SHP77 (cell line): ENCODE data around the gene MYL5.
"Not testable (repeated sequence)": the region's sequence is repeated elsewhere in the genome, so short reads cannot be mapped to it uniquely, and the experiment has no call there.

Experiments used
- DNase-seq, 2 experiments: peaks; one replicate each; lab custom pipeline; 2025; lab: John Stamatoyannopoulos, UW

MYL5 gene

DNA sequence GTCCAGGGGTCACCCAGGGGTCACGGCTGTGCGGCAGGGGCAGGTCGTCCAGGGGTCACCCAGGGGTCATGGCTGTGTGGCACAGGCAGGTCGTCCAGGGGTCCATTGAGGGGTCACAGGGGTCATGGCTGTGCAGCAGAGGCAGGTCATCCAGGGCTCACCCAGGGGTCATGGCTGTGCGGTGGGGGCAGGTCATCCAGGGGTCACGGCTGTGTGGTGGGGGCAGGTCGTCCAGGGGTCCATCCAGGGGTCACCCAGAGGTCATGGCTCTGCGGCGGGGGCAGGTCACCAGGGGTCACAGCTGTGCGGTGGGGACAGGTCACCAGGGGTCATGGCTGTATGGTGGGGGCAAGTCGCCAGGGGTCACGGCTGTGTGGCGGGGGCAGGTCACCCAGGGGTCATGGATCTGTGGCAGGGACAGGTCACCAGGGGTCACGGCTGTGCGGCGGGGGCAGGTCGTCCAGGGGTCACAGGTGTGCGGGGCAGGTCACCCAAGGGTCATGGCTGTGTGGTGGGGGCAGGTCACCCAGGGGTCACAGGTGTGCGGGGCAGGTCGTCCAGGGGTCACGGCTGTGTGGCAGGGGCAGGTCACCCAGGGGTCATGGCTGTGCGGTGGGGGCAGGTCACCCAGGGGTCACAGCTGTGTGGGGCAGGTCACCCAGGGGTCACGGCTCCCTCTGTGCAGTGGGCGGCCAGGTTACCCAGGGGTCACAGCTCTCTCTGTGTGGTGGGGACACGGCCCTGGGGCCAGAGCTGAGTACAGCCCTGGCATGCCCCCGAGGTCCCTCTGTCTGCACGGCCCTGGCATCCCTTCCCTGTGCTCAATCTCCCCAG is 16.3 kb upstream of the MYL5 start:
- no peak for DNase-seq

DNA sequence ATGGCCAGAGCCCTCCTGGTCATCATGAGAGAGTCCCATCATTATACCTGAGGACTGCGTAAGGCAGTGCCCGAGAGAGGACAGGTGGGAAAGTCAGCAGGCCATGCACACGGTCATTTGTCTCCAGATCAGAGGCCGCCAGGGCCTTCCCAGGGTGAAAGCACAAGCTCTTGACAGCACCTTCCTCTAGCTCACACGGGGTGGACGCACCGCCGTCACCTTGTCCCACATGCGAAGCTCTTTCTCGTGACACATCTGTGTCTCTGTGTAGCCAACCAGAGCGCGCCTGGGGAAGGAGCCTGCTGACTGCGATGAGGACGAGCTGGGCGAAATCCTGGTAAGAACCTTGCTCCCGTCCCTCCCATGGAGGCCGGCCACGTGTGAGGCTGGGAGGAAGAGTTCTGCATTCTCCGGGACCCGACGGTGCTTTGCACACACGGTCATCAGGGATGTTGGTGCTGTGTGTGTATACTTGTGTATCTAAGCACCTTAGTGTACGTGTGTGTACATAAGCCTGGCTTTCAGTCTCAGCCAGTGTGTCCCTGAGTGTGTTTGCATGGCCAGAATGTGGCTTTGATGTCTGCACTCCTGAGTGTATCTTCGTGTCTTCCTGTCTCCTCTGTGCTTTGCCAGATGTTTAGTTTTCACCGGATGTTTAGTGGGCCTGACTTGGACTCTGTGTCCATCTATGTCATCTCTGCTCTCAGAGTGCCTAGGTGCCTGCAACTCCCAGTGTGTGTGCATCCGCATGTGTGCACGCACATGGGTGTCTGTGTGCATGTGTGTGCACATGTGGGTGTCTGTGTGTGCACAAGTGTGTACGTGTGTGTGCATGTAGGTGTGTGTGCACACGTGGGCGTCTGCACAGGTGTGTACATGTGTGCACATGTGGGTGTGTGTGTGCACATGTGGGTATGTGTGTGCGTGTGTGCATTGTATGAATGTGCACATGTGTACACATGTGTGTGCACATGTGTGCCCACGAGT is 15.4 kb upstream of the MYL5 start:
- no peak for DNase-seq

DNA sequence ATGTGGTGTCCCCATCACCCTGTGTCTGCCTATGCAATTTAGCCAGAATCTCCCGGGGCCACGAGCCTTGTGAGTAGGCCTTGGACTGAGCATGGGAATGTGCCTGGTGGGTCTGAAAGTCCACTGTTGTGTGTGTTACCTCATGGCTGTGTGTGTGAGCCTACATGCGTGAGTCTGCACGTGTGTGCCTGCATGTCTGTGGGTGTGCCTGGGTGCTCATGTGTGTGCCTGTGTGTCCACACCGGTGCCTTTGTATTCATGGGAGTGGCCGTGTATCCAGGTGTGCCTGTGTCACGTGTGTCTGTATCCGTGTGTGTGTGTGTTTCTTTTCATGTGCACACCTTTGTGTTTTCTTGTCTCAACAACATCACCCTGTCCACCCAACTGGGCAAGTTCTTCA is 14.5 kb upstream of the MYL5 start:
- DNase-seq: no peak

DNA sequence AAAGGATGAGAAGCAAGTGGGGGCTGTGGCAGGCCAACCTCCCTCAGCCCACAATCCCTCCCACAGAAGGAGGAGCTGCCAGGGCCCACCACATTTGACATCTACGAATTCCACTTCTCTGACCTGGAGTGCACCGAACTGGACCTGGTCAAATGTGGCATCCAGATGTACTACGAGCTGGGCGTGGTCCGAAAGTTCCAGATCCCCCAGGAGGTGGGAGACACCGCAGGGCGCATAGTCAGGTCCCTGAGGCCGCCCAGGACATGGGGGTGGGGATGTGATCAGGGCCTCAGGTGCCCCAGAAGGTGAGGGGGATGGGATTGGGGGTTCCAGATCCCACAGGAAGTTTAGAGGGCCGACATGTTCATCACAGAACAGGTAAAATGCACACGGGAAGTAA is 13.9 kb upstream of the MYL5 start:
- DNase-seq: no peak

DNA sequence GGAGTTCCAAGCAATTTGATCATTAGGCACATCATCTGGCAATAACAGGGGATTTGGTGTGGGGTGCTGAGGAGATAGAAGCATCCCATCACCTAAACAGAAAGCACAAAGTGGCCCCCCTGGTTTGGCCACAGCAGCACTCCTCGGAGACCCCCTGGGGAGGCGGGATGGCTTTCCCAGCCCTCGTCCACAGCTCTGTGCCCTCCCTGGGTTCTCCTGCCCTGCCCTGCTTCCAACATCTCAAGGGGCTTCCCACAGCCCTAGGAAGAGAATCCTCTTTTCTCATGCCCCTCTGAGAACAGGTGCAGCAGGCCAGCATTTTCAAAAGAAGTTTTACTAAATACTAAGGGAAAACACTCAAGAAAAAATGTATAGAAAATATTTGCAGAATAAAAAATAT is 13.1 kb upstream of the MYL5 start:
- no peak for DNase-seq

DNA sequence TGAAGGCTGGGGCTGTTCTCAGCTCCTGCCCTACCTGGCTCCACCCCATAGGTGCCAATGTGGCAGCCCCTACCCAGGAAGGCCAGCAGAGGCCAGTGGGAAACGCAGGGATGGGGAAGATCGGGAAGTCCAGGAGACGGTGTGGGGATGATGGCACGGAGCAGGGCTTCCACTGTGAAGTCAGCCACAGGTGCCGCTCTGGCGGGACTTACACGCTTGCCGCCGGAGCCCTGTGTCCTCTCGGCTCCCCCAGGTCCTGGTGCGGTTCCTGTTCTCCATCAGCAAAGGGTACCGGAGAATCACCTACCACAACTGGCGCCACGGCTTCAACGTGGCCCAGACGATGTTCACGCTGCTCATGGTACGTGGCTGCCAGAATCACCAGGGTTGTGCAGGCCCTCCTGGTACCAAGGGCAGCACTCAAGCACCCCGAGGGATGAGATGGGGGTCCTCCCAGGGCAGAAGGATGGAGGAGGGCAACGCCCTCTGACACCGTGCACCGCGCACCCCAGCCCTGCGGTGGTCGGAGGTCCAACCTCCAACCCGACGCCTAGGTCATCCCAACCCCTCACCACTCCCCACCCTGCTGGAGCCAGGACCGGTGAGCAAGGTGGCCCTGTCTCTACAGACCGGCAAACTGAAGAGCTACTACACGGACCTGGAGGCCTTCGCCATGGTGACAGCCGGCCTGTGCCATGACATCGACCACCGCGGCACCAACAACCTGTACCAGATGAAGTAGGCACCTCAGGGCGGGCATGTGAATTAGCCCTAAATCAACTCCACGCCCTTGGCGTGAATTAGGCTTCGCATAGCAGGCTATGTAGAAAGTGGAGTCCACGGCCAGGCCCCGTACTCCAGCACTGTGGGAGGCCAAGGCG is 12.2 kb upstream of the MYL5 start:
- no peak for DNase-seq

DNA sequence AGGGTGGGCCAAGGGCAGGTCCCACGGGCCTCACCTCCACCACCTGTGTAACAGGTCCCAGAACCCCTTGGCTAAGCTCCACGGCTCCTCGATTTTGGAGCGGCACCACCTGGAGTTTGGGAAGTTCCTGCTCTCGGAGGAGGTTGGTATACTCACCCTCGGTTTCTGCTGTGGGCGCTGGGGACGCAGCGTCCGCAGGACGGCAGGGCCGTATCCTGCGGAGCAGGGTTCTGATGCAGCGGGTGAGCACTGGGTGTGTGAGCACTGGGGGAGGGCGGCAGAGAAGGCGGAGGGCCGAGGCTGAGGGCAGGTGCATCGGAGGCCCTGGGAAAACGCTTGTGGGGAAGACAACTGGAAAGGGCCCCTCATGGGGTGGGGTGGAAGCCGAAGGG is 11.3 kb upstream of the MYL5 start:
- DNase-seq: no peak

DNA sequence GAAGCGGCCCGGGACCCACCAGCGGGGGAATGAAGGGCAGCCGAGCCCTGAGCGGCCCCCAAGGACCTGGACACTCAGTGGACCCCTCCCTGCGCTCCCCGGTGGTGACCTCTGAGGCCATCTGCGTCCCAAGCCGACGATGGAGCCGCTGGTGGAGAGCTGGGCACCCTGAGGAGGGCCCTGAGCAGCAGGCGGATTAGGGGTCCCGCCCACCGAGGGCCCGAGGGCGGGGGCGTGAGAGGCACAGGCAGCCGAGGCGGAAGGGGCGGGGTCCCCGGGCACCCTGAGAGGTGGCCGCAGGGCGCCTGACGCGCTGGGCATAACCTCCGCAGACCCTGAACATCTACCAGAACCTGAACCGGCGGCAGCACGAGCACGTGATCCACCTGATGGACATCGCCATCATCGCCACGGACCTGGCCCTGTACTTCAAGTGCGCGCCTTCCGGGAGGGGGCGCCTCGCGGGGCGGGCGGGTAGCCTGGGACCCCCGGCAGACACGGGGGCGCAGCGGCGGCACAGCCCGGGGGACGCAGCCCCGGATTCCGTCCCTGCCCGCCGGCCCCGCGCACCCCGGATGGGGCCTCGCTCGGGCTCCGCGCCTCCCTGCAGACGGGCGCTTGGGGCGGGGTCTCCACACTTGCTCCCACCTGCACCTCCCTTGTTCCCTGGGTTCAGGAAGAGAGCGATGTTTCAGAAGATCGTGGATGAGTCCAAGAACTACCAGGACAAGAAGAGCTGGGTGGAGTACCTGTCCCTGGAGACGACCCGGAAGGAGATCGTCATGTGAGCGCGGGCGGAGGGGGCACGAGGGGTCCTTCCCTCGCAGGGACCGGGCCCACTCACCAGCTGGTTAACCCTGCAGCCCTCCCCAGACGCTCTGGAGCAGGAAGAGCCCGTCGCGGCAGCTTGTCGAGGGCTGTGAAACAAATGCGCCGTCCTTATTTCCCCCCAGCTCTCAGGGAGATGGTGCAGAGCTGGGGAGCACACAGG is 10.6 kb upstream of the MYL5 start:
- DNase-seq: no peak

DNA sequence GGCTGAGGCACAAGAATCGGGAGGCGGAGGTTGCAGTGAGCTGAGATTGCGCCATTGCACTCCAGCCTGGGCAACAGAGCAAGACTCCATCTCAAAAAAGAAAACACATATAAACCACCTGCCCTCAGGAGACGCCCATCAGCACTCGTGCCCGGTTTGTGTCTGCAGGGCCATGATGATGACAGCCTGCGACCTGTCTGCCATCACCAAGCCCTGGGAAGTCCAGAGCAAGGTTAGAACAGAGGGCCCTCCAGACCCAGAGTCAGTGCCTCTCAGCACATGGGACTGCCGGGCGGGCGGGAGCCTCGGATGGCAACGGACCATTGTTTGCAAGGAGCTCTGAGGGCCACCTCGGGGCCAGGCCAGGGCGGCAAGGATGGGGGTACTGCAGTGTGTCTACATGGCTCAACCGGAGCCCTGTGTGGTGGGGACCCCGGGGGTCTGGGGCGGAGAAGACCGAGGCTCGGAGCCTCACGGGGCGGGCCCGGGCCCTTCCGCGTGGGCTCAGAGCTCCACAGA is 9.6 kb upstream of the MYL5 start:
- no peak for DNase-seq

DNA sequence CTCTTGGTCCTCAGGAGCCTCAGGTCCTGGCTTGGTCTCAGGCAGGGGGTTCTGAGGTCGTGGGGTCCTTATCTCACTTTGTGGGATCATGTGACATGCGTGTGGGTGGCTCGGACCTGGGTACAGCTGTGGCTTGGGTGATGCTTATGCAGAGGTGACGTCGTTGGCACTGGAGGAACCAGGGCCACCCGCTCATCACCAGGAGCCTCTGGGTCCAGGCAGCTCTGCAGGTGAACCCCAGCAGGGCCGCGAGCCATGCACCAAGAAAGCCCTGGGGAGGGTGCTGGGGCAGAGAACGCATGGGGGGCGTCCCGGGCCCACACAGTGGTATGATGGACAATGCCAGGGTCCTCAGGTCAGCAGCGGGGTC is 9.0 kb upstream of the MYL5 start:
- DNase-seq: no peak

DNA sequence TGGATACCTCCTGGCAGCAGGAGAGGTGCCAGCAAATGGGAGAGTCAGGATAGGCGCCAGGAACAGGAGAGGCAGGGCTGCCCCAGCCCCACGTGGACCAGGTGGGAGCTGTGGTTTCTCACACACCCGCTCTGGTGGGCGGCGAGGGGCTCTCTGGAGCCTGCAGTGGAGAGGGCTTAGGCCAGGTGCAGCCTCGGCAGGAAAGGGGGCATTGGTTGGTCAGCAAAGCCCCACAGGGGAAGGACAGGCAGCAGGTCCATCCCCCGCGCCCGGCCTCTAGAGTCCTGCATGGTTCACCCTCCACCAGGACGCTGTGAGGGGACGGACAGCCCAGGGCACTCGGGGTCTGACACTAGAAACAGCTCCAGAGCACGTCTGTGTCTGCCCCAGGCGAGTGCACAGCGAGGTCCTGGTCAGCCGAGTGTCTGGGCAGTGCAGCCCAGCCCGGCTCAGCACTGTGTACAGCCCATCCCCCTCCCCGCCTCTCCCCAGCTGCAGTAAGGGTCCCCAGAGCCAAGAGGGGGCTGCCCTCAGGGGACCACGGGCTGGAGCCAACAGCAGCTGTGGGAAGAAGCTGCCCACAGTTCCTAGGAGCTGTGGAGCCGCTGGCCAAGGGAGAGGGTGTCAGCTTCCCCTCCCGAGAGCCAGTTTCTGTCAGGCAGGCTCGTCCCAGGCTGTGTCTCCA is 8.4 kb upstream of the MYL5 start:
- DNase-seq: no peak

DNA sequence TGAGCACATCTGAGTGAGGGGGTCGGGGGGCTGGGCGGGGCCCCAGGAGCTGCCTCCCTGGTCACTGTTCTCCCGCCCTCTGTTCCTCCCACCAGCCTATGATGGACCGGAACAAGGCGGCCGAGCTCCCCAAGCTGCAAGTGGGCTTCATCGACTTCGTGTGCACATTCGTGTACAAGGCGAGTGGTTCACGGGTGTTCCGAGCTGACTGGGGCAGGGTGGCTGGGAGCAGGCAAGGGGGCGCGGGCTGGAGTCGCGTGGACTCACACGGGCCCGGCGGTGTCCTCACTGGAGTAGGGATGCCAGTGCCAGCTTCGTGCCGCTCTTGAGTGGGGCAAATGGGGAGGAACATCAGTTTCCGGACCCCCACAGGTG is 7.9 kb upstream of the MYL5 start:
- no peak for DNase-seq

DNA sequence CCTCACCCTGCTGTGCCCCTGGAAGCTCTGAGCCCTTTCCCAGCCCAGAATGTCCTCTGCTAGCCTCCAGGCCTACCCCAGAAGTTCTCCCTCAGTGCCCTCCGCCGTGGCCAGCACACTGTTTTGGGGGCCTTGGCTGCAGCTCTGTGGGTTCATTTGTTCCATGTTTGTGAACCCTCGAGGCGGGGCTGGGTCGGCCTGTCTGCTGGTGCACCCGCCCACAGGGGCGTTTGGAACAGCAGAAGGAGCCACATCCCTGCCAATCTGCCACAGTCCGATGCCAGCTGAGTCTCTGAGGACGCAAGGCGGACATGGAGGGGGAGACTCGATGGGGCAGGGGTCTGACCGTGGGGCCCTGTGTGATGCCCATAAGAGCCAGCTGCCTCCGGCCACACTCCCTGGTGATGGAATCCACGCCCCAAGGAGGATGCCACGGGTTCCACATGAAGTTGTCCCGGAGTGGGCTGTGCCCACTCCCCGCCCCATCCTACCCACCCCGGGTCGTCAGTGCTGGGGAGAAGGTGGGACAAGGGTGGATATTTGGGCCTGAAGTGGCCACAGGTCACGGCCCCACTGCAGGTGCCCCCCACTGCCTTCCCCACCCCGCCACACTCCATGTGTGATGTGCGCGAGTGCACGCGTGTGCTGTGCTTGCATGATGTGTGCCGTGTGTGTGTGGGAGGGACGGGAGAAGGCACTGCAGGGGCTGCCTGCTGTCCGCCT is 7.4 kb upstream of the MYL5 start:
- no peak for DNase-seq

DNA sequence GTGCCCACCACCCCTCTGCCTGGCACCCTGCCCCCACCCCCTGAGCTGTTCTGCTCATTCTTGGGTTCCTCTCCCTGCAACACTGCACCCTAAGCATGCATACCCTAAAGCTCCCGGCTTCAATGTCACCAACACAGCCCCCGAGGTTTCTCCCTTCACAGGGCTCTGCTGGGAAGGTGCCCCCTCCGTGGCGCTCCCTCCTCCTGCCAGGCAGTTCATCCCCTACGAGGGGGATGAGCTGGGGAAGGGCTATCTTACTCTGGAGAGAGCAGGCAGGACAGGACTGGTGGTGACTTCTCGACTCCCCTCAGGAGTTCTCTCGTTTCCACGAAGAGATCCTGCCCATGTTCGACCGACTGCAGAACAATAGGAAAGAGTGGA is 6.8 kb upstream of the MYL5 start:
- DNase-seq: no peak

DNA sequence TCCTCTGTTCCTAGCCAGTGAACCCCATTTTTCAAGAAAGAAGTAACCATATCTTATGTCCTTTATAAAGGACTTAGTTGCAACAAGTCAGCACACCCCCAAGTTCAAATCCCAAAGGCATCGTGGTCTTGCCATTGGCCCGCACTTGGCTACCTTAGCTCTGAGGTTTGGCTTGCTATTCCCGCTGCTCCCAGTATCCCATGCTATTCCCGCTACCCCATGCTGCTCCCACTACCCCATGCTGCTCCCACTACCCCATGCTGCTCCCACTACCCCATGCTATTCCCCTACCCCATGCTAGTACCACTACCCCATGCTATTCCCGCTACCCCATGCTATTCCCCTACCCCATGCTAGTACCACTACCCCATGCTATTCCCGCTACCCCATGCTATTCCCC is 6.1 kb upstream of the MYL5 start:
- not testable (repeated sequence) for DNase-seq

DNA sequence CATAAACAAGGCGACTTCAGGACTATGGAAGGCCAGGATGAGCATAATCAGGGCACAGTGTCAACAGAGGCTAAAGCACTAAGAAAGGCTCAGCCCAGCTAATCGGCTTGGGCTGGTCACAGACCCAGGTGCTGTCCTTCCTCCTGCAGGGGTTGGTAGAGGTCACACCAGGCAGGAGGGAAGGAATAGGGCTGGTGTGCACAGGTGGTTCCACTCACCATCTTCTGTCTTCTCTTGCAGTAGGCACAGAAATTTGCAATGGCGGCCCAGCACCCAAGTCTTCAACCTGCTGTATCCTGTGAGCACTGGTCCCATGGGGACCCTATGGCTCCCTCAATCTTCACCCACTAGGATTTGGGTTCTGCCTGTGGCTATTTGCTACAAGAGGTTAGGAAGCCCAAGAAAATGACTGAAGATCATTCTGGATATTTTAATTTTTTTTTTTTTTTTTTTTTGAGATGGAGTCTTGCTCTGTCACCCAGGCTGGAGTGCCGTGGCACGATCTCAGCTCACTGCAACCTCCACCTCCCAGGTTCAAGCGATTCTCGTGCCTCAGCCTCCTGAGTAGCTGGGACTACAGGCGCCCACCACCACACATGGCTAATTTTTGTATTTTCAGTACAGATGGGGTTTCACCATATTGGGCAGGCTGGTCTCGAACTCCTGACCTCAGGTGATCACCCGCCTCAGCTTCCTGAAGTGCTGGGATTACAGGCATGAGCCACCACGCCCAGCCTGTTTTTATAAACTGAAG is 4.4 kb upstream of the MYL5 start:
- DNase-seq: not testable (repeated sequence)

DNA sequence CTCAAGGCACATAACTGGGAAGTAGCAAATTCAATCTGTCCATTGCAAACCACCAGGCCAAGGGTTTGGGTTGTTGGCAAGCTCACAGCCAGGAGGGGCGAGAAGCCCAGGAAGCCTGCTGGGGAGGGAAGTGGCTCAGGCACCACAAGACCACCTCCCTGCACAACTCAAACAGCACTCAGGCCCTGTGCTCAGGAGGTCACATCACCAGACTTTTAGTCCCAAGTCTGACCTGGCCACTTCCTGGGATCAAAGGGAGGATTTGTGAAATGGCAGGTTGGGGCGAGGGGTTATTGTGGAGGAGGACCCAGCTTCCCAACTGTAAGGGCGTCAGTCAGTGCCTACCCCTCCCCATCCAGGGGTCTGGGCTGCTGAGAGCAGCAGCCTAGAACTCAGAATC is 2.6 kb upstream of the MYL5 start:
- DNase-seq: no peak

DNA sequence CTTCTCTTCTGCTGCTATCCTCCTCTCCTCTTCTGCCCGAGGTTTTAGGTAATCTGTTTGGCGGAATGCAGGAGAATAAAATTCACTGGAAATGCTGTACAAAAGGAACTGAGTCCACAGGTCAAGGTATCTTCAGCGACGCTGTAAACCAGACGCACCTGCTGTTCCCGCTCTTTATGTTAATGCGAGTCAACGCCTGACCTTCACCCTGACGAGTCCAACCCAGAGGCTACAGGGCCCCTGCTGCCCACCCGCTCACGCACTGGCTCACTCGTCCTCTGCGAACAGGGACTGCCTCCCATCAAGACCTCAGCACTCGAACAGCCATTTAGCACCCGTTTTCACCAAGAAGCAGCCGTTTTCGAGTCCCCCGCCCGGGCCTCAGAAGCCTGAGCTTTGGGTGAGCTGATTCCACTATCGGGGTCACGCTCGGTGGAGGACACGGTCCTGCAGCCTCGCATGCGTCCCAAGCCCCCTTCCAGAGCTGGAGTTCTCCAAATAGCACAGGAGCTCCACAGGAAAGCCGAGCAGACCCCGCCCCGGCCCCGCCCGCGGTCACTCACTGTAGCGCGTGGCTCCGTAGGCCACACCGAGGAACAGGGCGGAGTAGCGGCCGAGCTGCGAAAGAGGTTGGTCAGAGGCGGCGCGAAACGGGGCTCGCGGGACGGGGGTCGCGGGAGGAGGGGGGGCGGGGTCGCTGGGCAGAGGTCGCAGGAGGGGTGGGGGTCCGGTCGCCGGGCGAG is 822 bp upstream of the MYL5 start:
- no peak for DNase-seq
